Activated CD4-positive, alpha-beta T cell treated with anti-CD3 and anti-CD28 coated beads, Interleukin-2, Interleukin-4, amounts not matched to agents 100 ng/mL and 50 ng/mL, durations not matched to agents 16 hours and 8 hours (primary cell): Measurements from ENCODE around the gene TPPP.
"Not testable (repeated sequence)": the region's sequence is repeated elsewhere in the genome, so short reads cannot be mapped to it uniquely, and the experiment has no call there.

ENCODE experiments used
- DNase-seq: peaks from one replicate; pipeline ENCODE4 v3.0.0-alpha.2; 2020; ENCODE audit warnings: low spot score

Gene TPPP

GRCh38 chr5:645421-645820 is 47.7 kb downstream of the TPPP start:
- no peak for DNase-seq

DNA sequence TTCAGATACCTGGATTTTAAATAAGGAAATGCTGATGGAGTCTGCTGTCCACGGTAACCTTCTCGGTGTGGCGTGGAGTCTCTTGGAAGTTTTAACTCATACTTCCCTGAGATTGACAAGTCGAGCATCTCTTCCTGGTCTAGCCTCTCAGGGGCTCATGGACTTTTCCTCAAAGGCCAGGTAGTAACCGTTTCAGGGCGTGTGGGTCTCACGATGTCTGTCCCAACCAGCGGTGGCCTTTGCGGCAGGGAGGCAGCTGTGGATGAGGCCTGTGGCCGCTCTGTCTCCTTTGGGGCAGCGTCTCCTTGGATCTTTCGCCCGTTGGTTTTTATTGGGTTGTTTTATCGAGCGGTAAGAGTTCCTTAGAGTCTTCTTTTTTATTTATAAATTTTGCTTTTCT is 48.2 kb downstream of the TPPP start:
- no peak for DNase-seq

DNA sequence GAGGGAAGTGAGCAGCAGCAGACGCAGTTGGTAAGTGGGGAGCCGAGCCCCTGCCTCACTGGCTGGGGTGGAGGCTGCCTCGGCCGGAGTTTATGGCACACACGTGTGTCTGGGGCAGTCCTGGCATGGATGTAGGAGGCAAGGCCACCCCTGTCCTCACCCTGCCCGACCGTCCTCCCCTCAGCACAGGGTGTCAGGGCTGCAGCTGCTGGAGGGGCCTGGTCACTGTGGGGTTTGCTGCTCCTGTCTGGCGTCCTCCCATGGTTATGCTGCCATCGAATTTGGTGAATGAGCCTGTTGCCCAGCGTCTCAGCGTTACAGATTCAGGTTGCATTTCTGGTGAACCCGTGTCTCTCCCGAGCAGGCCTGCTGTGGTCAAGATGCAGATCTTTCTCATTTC is 48.6 kb downstream of the TPPP start:
- DNase-seq: no peak

GRCh38 chr5:643811-644271 is 49.3 kb downstream of the TPPP start:
- no peak for DNase-seq

DNA sequence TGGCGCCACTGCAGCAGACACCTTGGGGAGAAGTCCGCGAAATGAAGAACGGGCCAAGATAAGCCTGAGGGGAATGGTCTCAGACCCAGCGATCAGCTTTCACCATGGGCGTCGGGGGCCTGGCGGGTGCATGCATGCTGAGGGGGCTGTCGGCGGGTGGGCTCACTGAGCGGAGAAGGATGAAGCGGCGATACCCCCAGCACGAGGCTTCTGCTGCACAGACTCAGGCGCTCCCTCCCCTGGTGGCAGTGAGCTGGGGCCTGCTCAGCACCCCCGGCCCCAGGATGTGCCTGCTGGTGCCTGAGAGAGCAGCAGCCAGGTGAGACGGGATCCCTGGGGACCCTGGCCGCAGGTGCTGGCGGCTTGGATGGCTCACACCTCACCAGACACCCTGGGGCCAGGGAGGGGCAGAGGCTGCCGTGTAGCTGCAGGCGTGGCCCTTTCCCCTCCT is 49.8 kb downstream of the TPPP start:
- DNase-seq: no peak

- DNase-seq: no peak
Measured at GRCh38 chr5:642481-642880, 50.7 kb downstream of the TPPP start.

DNA sequence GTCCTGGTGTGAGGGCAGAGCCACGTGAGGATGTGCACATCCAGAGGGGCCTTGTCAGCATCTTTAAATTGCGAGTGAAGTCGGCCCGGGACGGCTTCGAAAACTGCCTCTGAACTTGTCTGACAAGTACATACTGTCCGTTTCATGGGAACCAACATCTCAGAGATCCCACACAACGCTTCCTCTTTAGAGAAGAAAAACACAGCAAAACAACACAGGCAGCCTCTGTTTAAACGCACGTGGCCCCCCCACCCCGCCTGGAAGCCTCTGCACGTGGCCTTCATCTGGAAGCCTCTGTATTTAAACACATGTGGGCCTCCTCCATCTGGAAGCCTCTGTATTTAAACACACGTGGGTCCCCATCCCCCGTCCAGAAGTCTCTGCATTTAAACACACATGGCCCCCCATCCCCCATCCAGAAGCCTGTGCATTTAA is 51.8 kb downstream of the TPPP start:
- no peak for DNase-seq

DNA sequence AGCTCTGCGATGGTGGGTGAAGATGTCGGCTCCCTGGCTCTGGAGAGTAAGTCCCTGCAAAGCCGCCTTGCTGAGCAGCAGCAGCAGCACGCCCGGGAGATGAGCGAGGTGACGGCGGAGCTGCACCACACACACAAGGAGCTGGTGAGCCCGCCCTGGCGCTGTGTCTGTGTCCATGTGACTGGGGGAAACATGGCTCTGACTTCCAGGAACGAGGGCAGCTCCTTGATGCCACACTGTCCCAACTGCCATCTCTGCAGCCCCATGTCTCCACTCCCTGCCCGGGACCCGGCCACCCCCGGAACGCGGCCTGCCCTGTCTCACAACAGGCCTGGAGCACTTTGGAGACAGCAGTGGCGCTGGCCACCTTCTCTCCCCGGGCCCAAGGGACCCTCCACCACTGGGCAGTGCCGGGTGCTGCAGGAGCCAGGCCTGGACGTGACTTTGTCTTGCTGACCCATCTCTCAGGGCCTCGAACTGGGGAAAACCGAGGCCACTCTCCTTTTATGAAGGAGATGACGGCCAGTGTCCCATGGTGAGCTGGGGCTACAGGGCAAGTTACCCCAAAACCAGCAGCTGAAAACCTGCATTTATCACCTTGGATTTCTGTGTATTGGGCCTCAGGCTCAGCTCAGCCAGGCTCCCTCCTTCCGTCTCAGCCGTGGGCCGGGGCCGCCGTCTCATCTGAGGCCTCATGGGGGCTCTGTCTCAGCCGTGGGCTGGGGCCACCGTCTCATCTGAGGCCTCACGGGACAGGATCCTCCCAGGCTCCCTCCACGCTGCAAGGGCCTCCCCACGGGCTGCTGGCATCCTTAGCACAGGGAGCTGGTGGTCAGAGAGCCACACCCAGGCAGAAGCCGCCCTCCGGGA is 52.5 kb downstream of the TPPP start:
- DNase-seq: no peak

DNA sequence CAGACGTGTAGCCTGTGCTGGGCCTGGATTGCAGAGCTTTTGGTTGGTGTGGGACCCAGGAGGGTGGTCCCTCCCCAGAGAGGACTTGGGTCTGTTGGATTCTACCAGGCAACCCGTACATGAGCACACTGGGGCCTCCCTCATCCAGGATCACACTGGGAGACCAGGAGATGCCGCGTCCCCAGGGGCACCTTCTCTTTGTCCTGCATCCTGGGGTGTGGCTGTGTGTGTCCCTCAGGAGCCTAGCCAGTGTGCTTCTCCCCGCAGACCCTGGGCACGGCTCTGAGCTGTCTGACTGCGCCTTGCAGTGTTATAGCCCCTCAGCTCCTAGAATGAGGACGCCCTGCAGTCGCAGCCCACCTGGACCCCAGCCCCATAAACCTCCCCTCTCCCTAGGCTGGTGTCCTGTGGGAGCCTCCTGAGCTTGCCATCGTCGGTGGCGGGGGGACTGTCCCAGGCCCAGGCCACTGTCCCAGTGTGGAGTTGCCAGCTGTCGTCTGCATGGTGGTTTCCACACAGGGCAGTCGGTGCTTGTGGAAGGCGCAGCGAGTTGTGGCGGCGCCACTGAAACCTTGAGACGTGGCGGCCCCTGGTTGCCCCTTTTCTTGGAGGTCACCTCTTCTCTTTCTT is 53.5 kb downstream of the TPPP start:
- DNase-seq: no peak

DNA sequence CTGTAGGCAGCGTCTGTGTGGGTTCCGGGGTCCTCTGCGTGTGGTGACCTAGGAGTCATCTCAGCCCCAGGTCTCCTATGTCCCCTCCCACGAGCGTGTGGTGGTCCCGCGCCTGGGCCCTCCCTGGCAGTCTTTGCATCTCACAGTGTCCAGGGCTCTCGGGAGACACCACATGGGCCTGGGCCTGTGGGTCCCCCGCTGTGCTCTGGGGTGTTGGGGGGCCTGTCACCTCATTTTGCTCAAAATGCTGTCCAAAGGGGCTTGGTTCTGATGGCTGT is 54.0 kb downstream of the TPPP start:
- DNase-seq: no peak

DNA sequence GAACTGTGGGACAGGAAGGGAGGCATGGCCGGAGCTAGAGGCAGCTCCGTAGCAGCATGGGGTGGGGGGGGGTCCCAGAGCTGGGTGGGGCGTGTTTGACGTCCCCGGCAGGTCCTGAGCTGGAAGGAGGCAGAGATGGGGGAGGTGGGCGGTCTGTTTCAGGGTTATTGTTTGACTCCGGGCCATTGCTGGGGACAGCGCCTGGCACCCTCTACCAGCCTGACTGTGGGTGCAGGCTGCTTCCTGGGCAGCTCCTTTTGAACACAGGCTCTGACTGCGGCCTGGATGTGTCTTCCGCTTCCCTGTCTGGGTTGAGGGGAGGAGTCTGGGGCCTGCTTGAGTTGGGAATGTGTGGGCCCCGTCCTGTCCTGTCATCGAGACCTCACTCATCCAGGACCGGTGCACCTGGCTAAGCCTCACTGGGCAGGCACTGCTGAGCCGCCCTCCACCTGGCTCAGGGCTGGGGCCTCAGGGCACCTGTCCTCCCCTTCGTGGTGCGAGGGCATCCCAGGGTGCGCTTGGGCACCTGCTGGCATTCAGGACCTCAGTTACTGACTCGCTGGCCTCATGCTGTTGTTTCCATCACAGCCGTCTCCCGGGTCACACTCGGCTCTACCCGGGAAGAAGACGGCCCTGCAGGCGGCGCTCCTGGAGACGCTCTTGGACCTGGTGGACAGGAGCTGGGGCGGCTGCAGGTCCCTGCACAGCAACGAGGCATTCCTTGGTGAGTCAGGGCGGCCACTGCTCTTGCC is 54.5 kb downstream of the TPPP start:
- DNase-seq: no peak

GRCh38 chr5:637581-638450 is 55.3 kb downstream of the TPPP start:
- DNase-seq: no peak

GRCh38 chr5:636951-637350 is 56.2 kb downstream of the TPPP start:
- DNase-seq: no peak

DNA sequence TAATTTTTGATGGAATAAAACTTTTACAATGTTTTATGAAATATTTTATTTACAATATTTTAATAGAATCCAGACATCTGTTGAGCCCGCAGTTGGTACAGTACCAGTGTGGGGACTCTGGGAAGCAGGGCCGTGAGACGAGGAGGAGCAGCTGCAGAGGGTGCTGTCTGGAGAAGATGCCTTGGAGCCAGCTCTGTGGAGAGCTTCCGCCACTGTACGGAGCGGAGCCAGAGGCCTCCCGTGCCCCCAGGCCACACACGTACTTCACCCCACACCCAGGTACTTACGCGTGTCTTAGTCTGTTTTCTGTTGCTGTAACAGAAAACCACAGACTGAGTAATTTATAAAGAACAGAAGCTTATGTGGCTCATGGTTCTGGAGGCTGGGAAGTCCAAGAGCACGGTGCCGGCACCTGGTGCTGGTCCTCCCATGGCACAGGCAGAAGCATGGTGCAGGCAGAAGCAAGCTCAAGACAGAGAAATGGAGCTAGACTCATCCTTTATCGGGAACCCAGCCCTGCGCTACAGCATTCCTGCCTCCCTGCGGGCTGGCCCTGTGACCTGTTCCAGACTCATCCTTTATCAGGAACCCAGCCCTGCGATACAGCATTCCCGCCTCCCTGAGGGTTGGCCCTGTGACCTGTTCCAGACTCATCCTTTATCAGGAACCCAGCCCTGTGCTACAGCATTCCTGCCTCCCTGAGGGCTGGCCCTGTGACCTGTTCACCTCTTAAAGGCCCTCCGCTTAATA is 57.7 kb downstream of the TPPP start:
- DNase-seq: no peak

GRCh38 chr5:634191-634590 is 59.0 kb downstream of the TPPP start:
- DNase-seq: no peak

GRCh38 chr5:633501-633955 is 59.6 kb downstream of the TPPP start:
- no peak for DNase-seq

DNA sequence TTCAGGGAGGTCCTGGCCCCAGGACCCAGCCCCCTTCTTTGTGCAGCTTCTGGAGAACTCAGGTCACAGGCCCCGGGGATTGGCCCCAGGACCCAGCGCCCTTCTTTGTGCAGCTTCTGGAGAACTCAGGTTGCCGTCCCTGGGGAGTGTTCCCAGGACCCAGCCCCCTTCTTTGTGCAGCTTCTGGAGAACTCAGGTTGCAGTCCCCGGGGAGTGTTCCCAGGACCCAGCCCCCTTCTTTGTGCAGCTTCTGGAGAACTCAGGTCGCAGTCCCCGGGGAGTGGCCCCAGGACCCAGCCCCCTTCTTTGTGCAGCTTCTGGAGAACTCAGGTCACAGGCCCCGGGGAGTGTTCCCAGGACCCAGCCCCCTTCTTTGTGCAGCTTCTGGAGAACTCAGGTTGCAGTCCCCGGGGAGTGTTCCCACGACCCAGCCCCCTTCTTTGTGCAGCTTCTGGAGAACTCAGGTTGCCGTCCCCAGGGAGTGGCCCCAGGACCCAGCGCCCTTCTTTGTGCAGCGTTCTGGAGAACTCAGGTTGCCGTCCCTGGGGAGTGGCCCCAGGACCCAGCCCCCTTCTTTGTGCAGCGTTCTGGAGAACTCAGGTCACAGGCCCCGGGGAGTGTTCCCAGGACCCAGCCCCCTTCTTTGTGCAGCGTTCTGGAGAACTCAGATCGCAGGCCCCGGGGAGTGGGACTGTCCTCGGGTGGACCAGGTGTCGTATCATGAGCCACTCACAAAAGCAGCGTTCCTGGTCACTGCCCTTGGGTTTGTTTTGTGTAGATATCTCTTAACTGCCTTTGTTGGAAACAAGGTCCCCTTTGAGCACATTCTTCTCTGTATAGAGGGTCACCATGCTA is 64.6 kb downstream of the TPPP start:
- not testable (repeated sequence) for DNase-seq

- DNase-seq: no peak
Measured at GRCh38 chr5:627840-628239, 65.3 kb downstream of the TPPP start.

- DNase-seq: no peak
Measured at GRCh38 chr5:626850-627249, 66.3 kb downstream of the TPPP start.

DNA sequence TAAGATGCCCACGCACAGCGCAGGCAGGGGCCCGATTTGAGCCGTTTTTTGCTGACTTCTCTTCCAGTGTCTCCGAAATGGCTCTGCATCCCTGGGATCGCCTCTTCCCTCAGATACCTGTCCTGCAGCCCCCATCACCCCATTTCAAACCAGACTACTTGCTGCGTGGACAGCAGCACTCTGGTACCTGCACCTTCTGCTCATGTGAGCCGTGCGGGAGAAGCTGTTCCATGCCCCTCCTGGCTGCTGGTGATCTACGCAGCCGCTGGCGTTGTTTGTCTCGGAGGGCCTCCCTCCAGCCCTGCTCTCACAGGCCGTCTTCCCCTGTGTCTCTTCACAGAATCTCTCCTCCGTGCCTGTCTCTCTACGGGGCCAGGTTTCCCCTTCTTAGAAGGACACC is 67.6 kb downstream of the TPPP start:
- no peak for DNase-seq
